Measurements from ENCODE around the gene SPRYD4. TPM values are rescaled to one million over a fixed set of nuclear protein-coding genes. Genes with fewer than 3 reads are reported as not detected.
"Not testable (repeated sequence)": the region's sequence is repeated elsewhere in the genome, so short reads cannot be mapped to it uniquely, and the experiment has no call there.

SPRYD4 gene
- 1.1 TPM for polyA plus RNA-seq (2013, experiment 1 of 2; ENCODE audit: insufficient read length)
- 1.0 TPM for polyA plus RNA-seq (2013, experiment 2 of 2; ENCODE audit: insufficient read length)

GRCh38 chr12:56468216-56469006 lies at the start of gene SPRYD4:
SPRYD4 (plus strand) TSS chr12:56468578; CDS start chr12:56468592, 14 bp downstream.
- DNase-seq = peak; percentile 93

GRCh38 chr12:56420411-56420810 lies 48.0 kb upstream of the SPRYD4 start:
- DNase-seq = no peak

- DNase-seq = no peak
These were observed 43.2 kb upstream of the SPRYD4 start for GRCh38 chr12:56425193-56425592.

GRCh38 chr12:56425940-56426438 lies 42.4 kb upstream of the SPRYD4 start:
- DNase-seq = no peak

- no peak for DNase-seq
These were observed 37.1 kb upstream of the SPRYD4 start for GRCh38 chr12:56431288-56431687.

GRCh38 chr12:56431850-56432249 lies 36.5 kb upstream of the SPRYD4 start:
- DNase-seq = no peak

GRCh38 chr12:56434828-56435227 lies 33.5 kb upstream of the SPRYD4 start:
- DNase-seq = no peak

- DNase-seq = no peak
These were observed 30.8 kb upstream of the SPRYD4 start for GRCh38 chr12:56437430-56438176.

GRCh38 chr12:56443208-56443607 lies 25.2 kb upstream of the SPRYD4 start:
- not testable (repeated sequence) for DNase-seq

GRCh38 chr12:56448860-56449621 lies 19.3 kb upstream of the SPRYD4 start, which contains the start of gene TIMELESS:
TIMELESS (minus strand) TSS chr12:56449426; CDS start chr12:56434170, 15,256 bp downstream.
- DNase-seq = peak; percentile 85

GRCh38 chr12:56449622-56449984 lies 18.8 kb upstream of the SPRYD4 start:
- DNase-seq = no peak

- no peak for DNase-seq
These were observed 18.1 kb upstream of the SPRYD4 start for GRCh38 chr12:56450241-56450640.

- DNase-seq = no peak
These were observed 17.2 kb upstream of the SPRYD4 start for GRCh38 chr12:56451147-56451546.

GRCh38 chr12:56454557-56454956 lies 13.8 kb upstream of the SPRYD4 start, which contains the start of gene MIP:
MIP (minus strand) TSS chr12:56454657; CDS start chr12:56454613, 44 bp downstream.
- DNase-seq = no peak

GRCh38 chr12:56457817-56458216 lies 10.6 kb upstream of the SPRYD4 start:
- DNase-seq = no peak

- no peak for DNase-seq
These were observed 6.9 kb upstream of the SPRYD4 start for GRCh38 chr12:56461235-56462159.

GRCh38 chr12:56462565-56462964 lies 5.8 kb upstream of the SPRYD4 start:
- DNase-seq = no peak

- no peak for DNase-seq
These were observed 891 bp downstream of the SPRYD4 start for GRCh38 chr12:56469007-56469930.

- DNase-seq = no peak
These were observed 6.0 kb downstream of the SPRYD4 start for GRCh38 chr12:56474389-56474788.

- DNase-seq = no peak
These were observed 7.8 kb downstream of the SPRYD4 start for GRCh38 chr12:56476143-56476542.
